OCI-LY1 (cell line): ENCODE data around the gene EFNB2.

Source experiments
- H2AFZ ChIP-seq: fragments of 200-600 bp; sonication (generic), shearing (Covaris generic); 2 replicates; pipeline ENCODE4 v1.6.0; 2014; ENCODE audit warnings: antibody characterized with exemption, mild to moderate bottlenecking, low read length
- H3F3A ChIP-seq: fragments of 200-600 bp; sonication (generic), shearing (Covaris generic); 2 replicates; pipeline ENCODE4 v1.6.0; 2014; ENCODE audit warnings: mild to moderate bottlenecking, antibody characterized with exemption, low read length, moderate library complexity; ENCODE audit not compliant: insufficient read depth
- H3K27ac ChIP-seq: fragments of 200-600 bp; sonication (generic); 2 replicates; pipeline ENCODE4 v1.5.1; 2014; ENCODE audit warnings: low read length, mixed run types, mild to moderate bottlenecking, low read depth; ENCODE audit not compliant: poor library complexity, severe bottlenecking
- H3K27me3 ChIP-seq: fragments of 200-600 bp; sonication (generic); 2 replicates; pipeline ENCODE4 v1.6.0; 2014; ENCODE audit warnings: antibody characterized with exemption, mild to moderate bottlenecking, low read length, moderate library complexity; ENCODE audit not compliant: insufficient read depth
- H3K36me3 ChIP-seq: fragments of 200-600 bp; sonication (generic); 2 replicates; pipeline ENCODE4 v1.6.1; 2014; ENCODE audit warnings: mild to moderate bottlenecking, antibody characterized with exemption, low read length, moderate library complexity, mixed read lengths; ENCODE audit not compliant: insufficient read depth
- H3K4me1 ChIP-seq: fragments of 200-600 bp; sonication (generic); 2 replicates; pipeline ENCODE4 v1.5.1; 2014; ENCODE audit warnings: mild to moderate bottlenecking, low read length, moderate library complexity; ENCODE audit not compliant: insufficient read depth, severe bottlenecking
- H3K4me2 ChIP-seq: fragments of 200-600 bp; sonication (generic), shearing (Covaris generic); 2 replicates; pipeline ENCODE4 v1.6.1; 2014; ENCODE audit warnings: low read length
- H3K4me3 ChIP-seq: fragments of 200-600 bp; sonication (generic); 2 replicates; pipeline ENCODE4 v1.5.1; 2014; ENCODE audit warnings: low read length, low read depth, mild to moderate bottlenecking, mixed read lengths; ENCODE audit not compliant: poor library complexity, severe bottlenecking
- H3K79me2 ChIP-seq: fragments of 200-600 bp; shearing (Covaris generic); 2 replicates; pipeline ENCODE4 v1.6.1; 2016; ENCODE audit warnings: mixed run types, low read length, mixed read lengths; ENCODE audit not compliant: insufficient read depth
- H3K9ac ChIP-seq: fragments of 200-600 bp; sonication (generic), shearing (Covaris generic); 2 replicates; pipeline ENCODE4 v1.6.1; 2014; ENCODE audit warnings: mild to moderate bottlenecking, low read length, mixed read lengths
- H3K9me2 ChIP-seq: fragments of 200-600 bp; sonication (generic), shearing (Covaris generic); 2 replicates; pipeline ENCODE4 v1.6.1; 2014; ENCODE audit warnings: low read depth, mild to moderate bottlenecking, low read length, mixed read lengths
- H3K9me3 ChIP-seq: fragments of 200-600 bp; shearing (Covaris generic); 2 replicates; pipeline ENCODE4 v1.6.1; 2014; ENCODE audit warnings: low read length, mixed read lengths
- H4K20me1 ChIP-seq: fragments of 200-600 bp; sonication (generic), shearing (Covaris generic); 2 replicates; pipeline ENCODE4 v1.6.0; 2016; ENCODE audit warnings: mild to moderate bottlenecking, low read length; ENCODE audit not compliant: insufficient read depth
- CTCF ChIP-seq: fragments of 200-600 bp; sonication (generic), shearing (Covaris generic); IDR thresholded peaks from 2 replicates; pipeline ENCODE4 v1.5.1; 2017; ENCODE audit warnings: mild to moderate bottlenecking, antibody characterized with exemption, low read length, moderate library complexity, mixed read lengths
- EZH2 ChIP-seq: fragments of 200-600 bp; sonication (generic), shearing (Covaris generic); IDR thresholded peaks from 2 replicates; pipeline ENCODE4 v1.8.0; 2017; ENCODE audit warnings: borderline replicate concordance, mixed run types, mild to moderate bottlenecking, antibody characterized with exemption, low read length, moderate library complexity, mixed read lengths

Gene EFNB2

GRCh38 chr13:106494936-106495335 lies 40.5 kb downstream of the EFNB2 start:
- H3K4me3 ChIP-seq, result no peak overlapping the region
- H4K20me1 ChIP-seq, result no peaks in the 10 kb centered on the region
- no peak overlapping the region for H3K27ac ChIP-seq
- no peaks in the 10 kb centered on the region for H3K9me3 ChIP-seq
- no peak for TF ChIP-seq EZH2
- TF ChIP-seq CTCF, result no peak
- no peaks in the 10 kb centered on the region for H3F3A ChIP-seq
- no peaks in the 10 kb centered on the region for H3K36me3 ChIP-seq
- H3K9ac ChIP-seq, result no peak overlapping the region
- no peaks in the 10 kb centered on the region for H3K27me3 ChIP-seq
- no peaks in the 10 kb centered on the region for H3K4me1 ChIP-seq
- H2AFZ ChIP-seq, result no peak overlapping the region
- no peak overlapping the region for H3K4me2 ChIP-seq
- no peaks in the 10 kb centered on the region for H3K9me2 ChIP-seq
- H3K79me2 ChIP-seq, result no peaks in the 10 kb centered on the region

- no peaks in the 10 kb centered on the region for H3K4me1 ChIP-seq
- H3K27me3 ChIP-seq, result no peaks in the 10 kb centered on the region
- H3K27ac ChIP-seq, result no peak overlapping the region
- H3K4me3 ChIP-seq, result no peak overlapping the region
- TF ChIP-seq EZH2 (no peak), CTCF (no peak)
- no peaks in the 10 kb centered on the region for H3K9me2 ChIP-seq
- H4K20me1 ChIP-seq, result no peaks in the 10 kb centered on the region
- no peaks in the 10 kb centered on the region for H3F3A ChIP-seq
- no peak overlapping the region for H2AFZ ChIP-seq
- no peaks in the 10 kb centered on the region for H3K79me2 ChIP-seq
- H3K9me3 ChIP-seq, result no peaks in the 10 kb centered on the region
- no peak overlapping the region for H3K9ac ChIP-seq
- no peak overlapping the region for H3K4me2 ChIP-seq
- H3K36me3 ChIP-seq, result no peaks in the 10 kb centered on the region
These were observed 41.0 kb downstream of the EFNB2 start for GRCh38 chr13:106494506-106494905.

GRCh38 chr13:106493533-106494220 lies 41.8 kb downstream of the EFNB2 start:
- no peaks in the 10 kb centered on the region for H3K27me3 ChIP-seq
- no peak overlapping the region for H3K4me2 ChIP-seq
- no peaks in the 10 kb centered on the region for H3K79me2 ChIP-seq
- no peak overlapping the region for H3K27ac ChIP-seq
- H3F3A ChIP-seq, result no peaks in the 10 kb centered on the region
- no peaks in the 10 kb centered on the region for H4K20me1 ChIP-seq
- H2AFZ ChIP-seq, result no peak overlapping the region
- no peaks in the 10 kb centered on the region for H3K36me3 ChIP-seq
- no peaks in the 10 kb centered on the region for H3K4me1 ChIP-seq
- H3K4me3 ChIP-seq, result no peak overlapping the region
- H3K9ac ChIP-seq, result no peak overlapping the region
- TF ChIP-seq EZH2 (no peak), CTCF (no peak)
- no peaks in the 10 kb centered on the region for H3K9me2 ChIP-seq
- no peaks in the 10 kb centered on the region for H3K9me3 ChIP-seq
